Measurements from ENCODE around the gene SLC38A1. TPM values are rescaled to one million over a fixed set of nuclear protein-coding genes. Genes with fewer than 3 reads are reported as not detected.

Gene SLC38A1
- polyA plus RNA-seq, 1 of the 3 experiments (the other 2 are of a cell fraction) = 20.7 TPM

- CTCF ChIA-PET = interaction anchor here (1.5 to 1.9 kb wide), 2 partner anchors 17 to 19 kb away, joined by 4 to 6 read pairs; no protein-coding TSS in a partner anchor
These were observed 51.1 kb downstream of the SLC38A1 start for GRCh38 chr12:46217541-46218321.

More at GRCh38 chr12:46217541-46218321, 51.1 kb downstream of the SLC38A1 start:
- H3K9me3 ChIP-seq = no peaks in the 10 kb centered on the region
- H3K9me2 ChIP-seq = no peaks in the 10 kb centered on the region
- no peak for DNase-seq
- no peaks in the 10 kb centered on the region for H4K20me1 ChIP-seq (ENCODE audit: insufficient read depth)
- H3K4me3 ChIP-seq (ENCODE audit: low read depth in 2 of 2, low read length in 1 of 2) = no peak overlapping the region
- H3K27me3 ChIP-seq (ENCODE audit: insufficient read depth) = no peaks in the 10 kb centered on the region
- no peak overlapping the region for H3K9ac ChIP-seq
- no peak overlapping the region for H3K4me2 ChIP-seq
- no peak overlapping the region for H2AFZ ChIP-seq (ENCODE audit: low read depth)
- H3K4me1 ChIP-seq (ENCODE audit: control insufficient read depth in 1 of 2, insufficient read depth in 2 of 2, low read depth in 1 of 2, low read length in 1 of 2) = peaks cover 18 to 30% of the 10 kb centered on the region in 2 experiments
- H3F3A ChIP-seq (replicated peaks; ENCODE audit: insufficient read depth) = peaks cover 36% of the 10 kb centered on the region
- 69% methylated on average over 6 of the region's 6 CpGs for WGBS (ENCODE audit: low lambda C conversion rate)
- no peak for TF ChIP-seq JUND (IDR thresholded peaks at IDR 0.05)
- TF ChIP-seq, protein P1, sequence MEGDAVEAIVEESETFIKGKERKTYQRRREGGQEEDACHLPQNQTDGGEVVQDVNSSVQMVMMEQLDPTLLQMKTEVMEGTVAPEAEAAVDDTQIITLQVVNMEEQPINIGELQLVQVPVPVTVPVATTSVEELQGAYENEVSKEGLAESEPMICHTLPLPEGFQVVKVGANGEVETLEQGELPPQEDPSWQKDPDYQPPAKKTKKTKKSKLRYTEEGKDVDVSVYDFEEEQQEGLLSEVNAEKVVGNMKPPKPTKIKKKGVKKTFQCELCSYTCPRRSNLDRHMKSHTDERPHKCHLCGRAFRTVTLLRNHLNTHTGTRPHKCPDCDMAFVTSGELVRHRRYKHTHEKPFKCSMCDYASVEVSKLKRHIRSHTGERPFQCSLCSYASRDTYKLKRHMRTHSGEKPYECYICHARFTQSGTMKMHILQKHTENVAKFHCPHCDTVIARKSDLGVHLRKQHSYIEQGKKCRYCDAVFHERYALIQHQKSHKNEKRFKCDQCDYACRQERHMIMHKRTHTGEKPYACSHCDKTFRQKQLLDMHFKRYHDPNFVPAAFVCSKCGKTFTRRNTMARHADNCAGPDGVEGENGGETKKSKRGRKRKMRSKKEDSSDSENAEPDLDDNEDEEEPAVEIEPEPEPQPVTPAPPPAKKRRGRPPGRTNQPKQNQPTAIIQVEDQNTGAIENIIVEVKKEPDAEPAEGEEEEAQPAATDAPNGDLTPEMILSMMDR (IDR thresholded peaks at IDR 0.05) = no peak
- no peak for TF ChIP-seq SMC3 (IDR thresholded peaks at IDR 0.05; ENCODE audit: low read depth, low read length)
- no peak for TF ChIP-seq NFIC (IDR thresholded peaks at IDR 0.05; ENCODE audit: borderline replicate concordance)
- no peak for TF ChIP-seq MEF2A (IDR thresholded peaks at IDR 0.05; ENCODE audit: borderline replicate concordance, low read depth)
- TF ChIP-seq, protein P2, sequence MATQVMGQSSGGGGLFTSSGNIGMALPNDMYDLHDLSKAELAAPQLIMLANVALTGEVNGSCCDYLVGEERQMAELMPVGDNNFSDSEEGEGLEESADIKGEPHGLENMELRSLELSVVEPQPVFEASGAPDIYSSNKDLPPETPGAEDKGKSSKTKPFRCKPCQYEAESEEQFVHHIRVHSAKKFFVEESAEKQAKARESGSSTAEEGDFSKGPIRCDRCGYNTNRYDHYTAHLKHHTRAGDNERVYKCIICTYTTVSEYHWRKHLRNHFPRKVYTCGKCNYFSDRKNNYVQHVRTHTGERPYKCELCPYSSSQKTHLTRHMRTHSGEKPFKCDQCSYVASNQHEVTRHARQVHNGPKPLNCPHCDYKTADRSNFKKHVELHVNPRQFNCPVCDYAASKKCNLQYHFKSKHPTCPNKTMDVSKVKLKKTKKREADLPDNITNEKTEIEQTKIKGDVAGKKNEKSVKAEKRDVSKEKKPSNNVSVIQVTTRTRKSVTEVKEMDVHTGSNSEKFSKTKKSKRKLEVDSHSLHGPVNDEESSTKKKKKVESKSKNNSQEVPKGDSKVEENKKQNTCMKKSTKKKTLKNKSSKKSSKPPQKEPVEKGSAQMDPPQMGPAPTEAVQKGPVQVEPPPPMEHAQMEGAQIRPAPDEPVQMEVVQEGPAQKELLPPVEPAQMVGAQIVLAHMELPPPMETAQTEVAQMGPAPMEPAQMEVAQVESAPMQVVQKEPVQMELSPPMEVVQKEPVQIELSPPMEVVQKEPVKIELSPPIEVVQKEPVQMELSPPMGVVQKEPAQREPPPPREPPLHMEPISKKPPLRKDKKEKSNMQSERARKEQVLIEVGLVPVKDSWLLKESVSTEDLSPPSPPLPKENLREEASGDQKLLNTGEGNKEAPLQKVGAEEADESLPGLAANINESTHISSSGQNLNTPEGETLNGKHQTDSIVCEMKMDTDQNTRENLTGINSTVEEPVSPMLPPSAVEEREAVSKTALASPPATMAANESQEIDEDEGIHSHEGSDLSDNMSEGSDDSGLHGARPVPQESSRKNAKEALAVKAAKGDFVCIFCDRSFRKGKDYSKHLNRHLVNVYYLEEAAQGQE (IDR thresholded peaks at IDR 0.05; ENCODE audit: low read depth, low read length) = no peak
- no peak for TF ChIP-seq FOXM1 (IDR thresholded peaks at IDR 0.05; ENCODE audit: low read depth)
- TF ChIP-seq, protein P3, sequence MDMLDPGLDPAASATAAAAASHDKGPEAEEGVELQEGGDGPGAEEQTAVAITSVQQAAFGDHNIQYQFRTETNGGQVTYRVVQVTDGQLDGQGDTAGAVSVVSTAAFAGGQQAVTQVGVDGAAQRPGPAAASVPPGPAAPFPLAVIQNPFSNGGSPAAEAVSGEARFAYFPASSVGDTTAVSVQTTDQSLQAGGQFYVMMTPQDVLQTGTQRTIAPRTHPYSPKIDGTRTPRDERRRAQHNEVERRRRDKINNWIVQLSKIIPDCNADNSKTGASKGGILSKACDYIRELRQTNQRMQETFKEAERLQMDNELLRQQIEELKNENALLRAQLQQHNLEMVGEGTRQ (IDR thresholded peaks at IDR 0.05; ENCODE audit: borderline replicate concordance, low read depth, low read length) = no peak
- TF ChIP-seq GABPA (IDR thresholded peaks at IDR 0.05; ENCODE audit: low read depth) = no peak
- TF ChIP-seq YY1 (IDR thresholded peaks at IDR 0.05; ENCODE audit: low read depth) = no peak
- no peak for TF ChIP-seq PBX3 (IDR thresholded peaks at IDR 0.05)
- TF ChIP-seq, protein P4, sequence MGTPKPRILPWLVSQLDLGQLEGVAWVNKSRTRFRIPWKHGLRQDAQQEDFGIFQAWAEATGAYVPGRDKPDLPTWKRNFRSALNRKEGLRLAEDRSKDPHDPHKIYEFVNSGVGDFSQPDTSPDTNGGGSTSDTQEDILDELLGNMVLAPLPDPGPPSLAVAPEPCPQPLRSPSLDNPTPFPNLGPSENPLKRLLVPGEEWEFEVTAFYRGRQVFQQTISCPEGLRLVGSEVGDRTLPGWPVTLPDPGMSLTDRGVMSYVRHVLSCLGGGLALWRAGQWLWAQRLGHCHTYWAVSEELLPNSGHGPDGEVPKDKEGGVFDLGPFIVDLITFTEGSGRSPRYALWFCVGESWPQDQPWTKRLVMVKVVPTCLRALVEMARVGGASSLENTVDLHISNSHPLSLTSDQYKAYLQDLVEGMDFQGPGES (IDR thresholded peaks at IDR 0.05; ENCODE audit: low read depth, low read length) = no peak
- TF ChIP-seq RXRA (IDR thresholded peaks at IDR 0.05; ENCODE audit: borderline replicate concordance, low read depth) = no peak
- no peak for TF ChIP-seq ELF1 (IDR thresholded peaks at IDR 0.05)
- no peak for TF ChIP-seq RCOR1 (IDR thresholded peaks at IDR 0.05; ENCODE audit: low read length)
- no peak for TF ChIP-seq ZBTB33 (IDR thresholded peaks at IDR 0.05; ENCODE audit: borderline replicate concordance, low read depth)
- TF ChIP-seq NRF1 (IDR thresholded peaks at IDR 0.05; ENCODE audit: low read depth, low read length) = no peak
- peaks cover 37 to 39% of the 10 kb centered on the region in 2 experiments for H3K36me3 ChIP-seq (replicated peaks in 1 of 2; ENCODE audit: control insufficient read depth in 1 of 2, insufficient read depth in 2 of 2, low read length in 1 of 2)
- POLR2A ChIA-PET = no interaction called here
- peaks cover 15% of the 10 kb centered on the region; the same call in 1 of the 2 replicates for H3K79me2 ChIP-seq (ENCODE audit: insufficient read depth)
- no peak overlapping the region for H3K27ac ChIP-seq (ENCODE audit: low read depth in 2 of 2, low read length in 1 of 2)

Data from SK-N-SH (cell line).